ENCODE results near the gene GNAS-AS1.

DNA sequence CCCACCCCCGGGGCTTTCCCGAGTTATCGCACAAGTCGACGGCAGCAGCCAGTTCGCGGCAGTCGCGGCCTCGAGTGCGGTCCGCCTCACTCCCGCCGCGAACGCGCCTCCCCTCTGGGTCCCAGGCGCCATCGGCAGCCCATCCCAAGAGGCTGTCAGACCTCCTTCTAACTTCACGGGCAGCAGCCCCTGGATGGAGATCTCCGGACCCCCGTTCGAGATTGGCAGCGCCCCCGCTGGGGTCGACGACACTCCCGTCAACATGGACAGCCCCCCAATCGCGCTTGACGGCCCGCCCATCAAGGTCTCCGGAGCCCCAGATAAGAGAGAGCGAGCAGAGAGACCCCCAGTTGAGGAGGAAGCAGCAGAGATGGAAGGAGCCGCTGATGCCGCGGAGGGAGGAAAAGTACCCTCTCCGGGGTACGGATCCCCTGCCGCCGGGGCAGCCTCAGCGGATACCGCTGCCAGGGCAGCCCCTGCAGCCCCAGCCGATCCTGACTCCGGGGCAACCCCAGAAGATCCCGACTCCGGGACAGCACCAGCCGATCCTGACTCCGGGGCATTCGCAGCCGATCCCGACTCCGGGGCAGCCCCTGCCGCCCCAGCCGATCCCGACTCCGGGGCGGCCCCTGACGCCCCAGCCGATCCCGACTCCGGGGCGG, 3.4 kb upstream of the GNAS-AS1 start:
- TF ChIP-seq, protein P1, sequence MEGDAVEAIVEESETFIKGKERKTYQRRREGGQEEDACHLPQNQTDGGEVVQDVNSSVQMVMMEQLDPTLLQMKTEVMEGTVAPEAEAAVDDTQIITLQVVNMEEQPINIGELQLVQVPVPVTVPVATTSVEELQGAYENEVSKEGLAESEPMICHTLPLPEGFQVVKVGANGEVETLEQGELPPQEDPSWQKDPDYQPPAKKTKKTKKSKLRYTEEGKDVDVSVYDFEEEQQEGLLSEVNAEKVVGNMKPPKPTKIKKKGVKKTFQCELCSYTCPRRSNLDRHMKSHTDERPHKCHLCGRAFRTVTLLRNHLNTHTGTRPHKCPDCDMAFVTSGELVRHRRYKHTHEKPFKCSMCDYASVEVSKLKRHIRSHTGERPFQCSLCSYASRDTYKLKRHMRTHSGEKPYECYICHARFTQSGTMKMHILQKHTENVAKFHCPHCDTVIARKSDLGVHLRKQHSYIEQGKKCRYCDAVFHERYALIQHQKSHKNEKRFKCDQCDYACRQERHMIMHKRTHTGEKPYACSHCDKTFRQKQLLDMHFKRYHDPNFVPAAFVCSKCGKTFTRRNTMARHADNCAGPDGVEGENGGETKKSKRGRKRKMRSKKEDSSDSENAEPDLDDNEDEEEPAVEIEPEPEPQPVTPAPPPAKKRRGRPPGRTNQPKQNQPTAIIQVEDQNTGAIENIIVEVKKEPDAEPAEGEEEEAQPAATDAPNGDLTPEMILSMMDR (IDR thresholded peaks at IDR 0.05) = no peak
- TF ChIP-seq POLR2A (IDR thresholded peaks at IDR 0.05) = no peak

All from esophagus squamous epithelium (tissue), 4 donors.